C4-2B (cell line): ENCODE data around the gene TMEM131L.

ENCODE experiments used
- CTCF ChIP-seq: fragments of 450-650 bp; conservative IDR thresholded peaks from 2 replicates; pipeline ENCODE4 v1.5.1; 2017; ENCODE audit warnings: mild to moderate bottlenecking
- ZFX ChIP-seq: fragments of 450-650 bp; IDR thresholded peaks from 2 replicates; pipeline ENCODE4 v1.6.1; 2017

- TF ChIP-seq CTCF (no peak), ZFX (no peak)
Observed at GRCh38 chr4:153513596-153513995, 47.4 kb downstream of the TMEM131L start.
